Adipocyte (in vitro differentiated cells): Measurements from ENCODE around the gene APOM.
A peak's percentile ranks its signal among the peaks of the same experiment; 100 is the strongest.

Experiments used
- DNase-seq: peaks from one replicate; pipeline ENCODE4 v3.0.0-alpha.2; 2015; ENCODE audit warnings: low read depth
- H3K27me3 ChIP-seq: replicated peaks from 2 replicates; pipeline ENCODE4 v1.7.0; 2013; ENCODE audit warnings: mild to moderate bottlenecking, low read length, moderate library complexity; ENCODE audit not compliant: control insufficient read depth, insufficient read depth
- H3K36me3 ChIP-seq: 2 replicates; pipeline ENCODE4 v1.7.0; 2013; ENCODE audit warnings: low read length, mild to moderate bottlenecking, moderate library complexity; ENCODE audit not compliant: control insufficient read depth, insufficient read depth, severe bottlenecking
- H3K4me1 ChIP-seq: 2 replicates; pipeline ENCODE4 v1.7.0; 2013; ENCODE audit warnings: mild to moderate bottlenecking, low read length, moderate library complexity; ENCODE audit not compliant: control insufficient read depth, insufficient read depth
- H3K4me3 ChIP-seq: 2 replicates; pipeline ENCODE4 v1.7.0; 2013; ENCODE audit warnings: mild to moderate bottlenecking, low read length, moderate library complexity
- H3K9ac ChIP-seq: 2 replicates; pipeline ENCODE4 v1.7.0; 2013; ENCODE audit warnings: mild to moderate bottlenecking, low read length, moderate library complexity
- H3K9me3 ChIP-seq: 2 replicates; pipeline ENCODE4 v1.7.0; 2013; ENCODE audit warnings: mild to moderate bottlenecking, low read length, moderate library complexity; ENCODE audit not compliant: control insufficient read depth

Gene APOM

DNA sequence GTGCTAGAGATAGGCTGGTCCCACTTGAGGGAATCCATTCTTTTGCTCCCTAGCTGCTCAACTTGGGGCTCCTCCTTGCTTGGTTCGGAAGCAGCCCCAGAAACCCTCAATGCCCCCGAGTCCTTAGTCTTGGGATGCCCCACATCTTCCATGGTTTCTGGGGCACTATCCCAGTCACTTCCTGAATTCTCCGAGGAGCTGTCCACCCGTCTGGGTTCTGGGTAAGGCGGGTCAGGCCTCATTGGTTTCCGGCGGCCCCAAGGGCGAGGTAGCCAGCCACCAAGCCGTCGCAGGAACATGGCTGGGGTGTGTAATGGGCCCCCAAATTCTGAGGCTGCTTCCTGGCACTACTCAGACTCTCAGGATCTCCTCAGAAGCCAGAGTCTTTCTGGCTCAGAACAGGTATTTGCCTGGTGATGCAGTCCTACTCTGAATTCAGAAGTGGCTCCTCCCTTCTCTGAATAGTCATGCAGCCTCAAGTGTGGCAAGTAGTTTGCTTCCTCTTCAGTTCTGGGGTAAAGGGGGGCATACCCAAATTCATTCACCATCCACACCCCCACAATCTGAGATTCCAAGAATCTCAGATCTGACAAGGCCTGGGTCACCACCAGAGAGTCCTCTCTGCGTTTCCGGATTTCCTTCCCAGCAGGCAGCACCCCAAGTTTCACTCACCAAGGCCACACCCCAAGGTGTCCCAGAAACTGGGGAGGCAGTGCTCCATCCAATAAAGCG lies 4.1 kb downstream of the APOM start:
- H3K9ac ChIP-seq = peak overlapping the region; percentile 97
- peak overlapping the region; percentile 98 for H3K4me3 ChIP-seq
- H3K9me3 ChIP-seq = no peaks in the 10 kb centered on the region
- H3K36me3 ChIP-seq = peaks cover 20% of the 10 kb centered on the region
- H3K4me1 ChIP-seq = peaks cover 44% of the 10 kb centered on the region
- H3K27me3 ChIP-seq = no peaks in the 10 kb centered on the region
- peak; percentile 50 for DNase-seq

DNA sequence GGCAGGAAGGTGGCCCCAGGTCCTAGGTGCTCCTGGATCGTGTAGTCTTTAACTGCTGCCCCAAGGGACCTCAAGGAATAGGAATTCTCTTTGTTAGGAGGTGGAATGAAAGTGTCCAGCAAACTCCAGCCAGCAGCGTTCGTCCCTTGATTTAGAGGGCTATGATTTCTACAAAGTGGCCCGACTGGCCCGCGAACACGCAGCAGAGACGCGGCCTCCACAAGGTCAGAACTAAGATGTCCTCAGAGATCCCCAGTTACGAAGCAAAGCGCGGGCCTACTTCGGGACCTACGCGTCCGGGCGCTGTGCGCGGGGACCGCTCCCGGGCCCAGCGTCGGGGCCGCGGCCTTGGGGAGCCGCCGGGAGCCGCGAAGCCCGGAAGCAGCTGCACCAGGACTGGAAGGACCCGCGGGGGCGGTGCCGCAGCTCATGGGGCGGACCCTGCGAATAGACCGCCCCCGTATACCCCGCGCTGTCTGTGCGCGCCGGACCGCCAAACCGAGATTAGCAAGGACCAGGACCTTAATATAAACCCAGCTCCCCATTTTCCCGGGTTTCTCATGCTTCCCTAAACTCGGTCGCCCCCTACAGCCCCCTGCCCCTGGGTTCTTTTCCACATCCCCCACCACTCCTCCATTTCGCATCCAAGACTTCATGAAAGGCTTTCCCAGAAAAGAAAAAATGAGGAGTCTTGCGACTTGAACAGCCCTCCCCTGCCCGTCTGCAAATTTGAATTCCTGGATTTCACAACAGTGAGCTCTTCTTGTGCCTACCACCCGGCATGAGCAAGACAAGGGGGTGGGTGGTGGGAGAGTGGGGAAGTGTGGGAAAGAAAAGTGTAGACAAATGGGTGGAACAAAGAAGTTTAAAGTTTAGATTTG lies 4.9 kb downstream of the APOM start, which contains the start of gene C6orf47:
Gene C6orf47, minus strand, starts transcription at position 398 of the 881 bp plus-strand sequence. CDS start 831 bp downstream, outside the sequence.
- Histone ChIP-seq H3K4me3 (peak within 1 kb of the TSS; percentile 98), H3K27me3 (no peaks in the 10 kb centered on the region), H3K4me1 (peaks cover 44% of the 10 kb centered on the region), H3K9me3 (no peaks in the 10 kb centered on the region), H3K36me3 (peaks cover 20% of the 10 kb centered on the region), H3K9ac (peak within 1 kb of the TSS; percentile 97)
- DNase-seq = peak; percentile 93

DNA sequence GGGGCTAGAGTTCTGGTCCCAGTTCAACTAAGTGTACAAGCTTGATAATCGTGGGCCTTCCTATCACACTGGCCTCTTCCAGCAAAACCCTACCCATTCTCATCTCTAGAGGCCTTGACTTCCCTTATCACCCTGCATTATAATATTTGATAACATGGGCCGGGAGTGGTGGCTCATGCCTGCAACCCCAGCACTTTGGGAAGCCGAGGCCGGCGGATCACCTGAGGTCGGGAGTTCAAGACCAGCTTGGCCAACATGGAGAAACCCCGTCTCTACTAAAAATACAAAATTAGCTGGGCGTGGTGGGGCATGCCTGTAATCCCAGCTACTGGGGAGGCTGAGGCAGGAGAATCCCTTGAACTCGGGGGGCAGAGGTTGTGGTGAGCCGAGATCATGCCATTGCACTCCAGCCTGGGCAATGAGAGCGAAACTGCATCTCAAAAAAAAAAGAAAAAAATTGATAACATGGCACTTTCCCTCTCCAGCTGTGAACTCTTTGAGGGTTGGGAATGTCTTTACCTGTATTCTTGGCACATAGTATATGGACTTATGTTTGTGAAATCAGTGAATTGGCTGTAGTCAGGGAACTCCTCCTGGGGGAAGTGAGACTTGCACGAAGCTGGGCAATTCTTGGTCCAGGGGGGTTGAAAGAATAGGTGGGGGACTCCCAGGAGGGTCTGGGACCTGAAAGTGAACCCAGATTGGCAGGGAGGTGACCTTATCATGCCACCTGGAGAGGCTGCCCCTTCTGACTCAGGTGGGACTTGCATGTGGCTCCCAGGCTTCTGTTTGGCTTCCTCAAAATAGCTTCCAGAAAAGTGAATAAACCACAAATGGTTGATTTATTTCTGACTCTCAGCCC lies 5.8 kb downstream of the APOM start:
- Histone ChIP-seq H3K27me3 (no peaks in the 10 kb centered on the region), H3K9me3 (no peaks in the 10 kb centered on the region), H3K9ac (peak overlapping the region; percentile 97), H3K4me1 (peaks cover 44% of the 10 kb centered on the region), H3K4me3 (peak overlapping the region; percentile 98), H3K36me3 (peaks cover 17% of the 10 kb centered on the region)
- no peak for DNase-seq

DNA sequence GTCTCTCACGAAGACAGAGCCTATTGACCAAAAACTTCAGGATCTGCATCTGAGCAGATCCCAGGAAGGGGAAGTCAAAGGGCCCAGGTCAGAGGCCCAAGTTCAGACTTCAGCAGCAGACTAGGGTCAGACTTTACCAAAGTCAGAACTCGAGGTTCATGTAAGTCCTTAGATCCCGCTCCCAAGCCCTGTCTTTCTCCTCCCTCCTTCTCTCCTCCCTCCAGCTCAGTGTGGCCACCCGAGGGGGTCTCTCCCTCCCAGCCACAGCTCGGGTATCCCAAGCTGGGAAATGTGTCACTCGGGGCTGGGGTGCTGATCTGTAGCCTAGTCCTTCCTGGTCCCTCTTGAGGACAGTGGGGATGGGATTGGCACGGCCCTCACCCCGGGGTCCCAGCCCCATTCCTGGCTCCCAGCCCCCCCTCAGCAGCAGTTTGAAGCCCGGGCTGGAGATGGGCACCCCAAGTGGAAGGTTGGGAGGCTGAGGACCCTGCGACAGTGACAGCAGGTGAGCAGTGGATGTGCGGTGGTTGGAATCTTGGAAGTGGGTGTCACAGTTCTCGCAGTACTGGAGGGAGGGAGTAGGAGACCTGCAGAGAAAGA lies 6.5 kb downstream of the APOM start:
- DNase-seq = no peak
- Histone ChIP-seq H3K4me1 (peaks cover 50% of the 10 kb centered on the region), H3K36me3 (peaks cover 18% of the 10 kb centered on the region), H3K4me3 (no peak overlapping the region), H3K27me3 (no peaks in the 10 kb centered on the region), H3K9me3 (no peaks in the 10 kb centered on the region), H3K9ac (no peak overlapping the region)

DNA sequence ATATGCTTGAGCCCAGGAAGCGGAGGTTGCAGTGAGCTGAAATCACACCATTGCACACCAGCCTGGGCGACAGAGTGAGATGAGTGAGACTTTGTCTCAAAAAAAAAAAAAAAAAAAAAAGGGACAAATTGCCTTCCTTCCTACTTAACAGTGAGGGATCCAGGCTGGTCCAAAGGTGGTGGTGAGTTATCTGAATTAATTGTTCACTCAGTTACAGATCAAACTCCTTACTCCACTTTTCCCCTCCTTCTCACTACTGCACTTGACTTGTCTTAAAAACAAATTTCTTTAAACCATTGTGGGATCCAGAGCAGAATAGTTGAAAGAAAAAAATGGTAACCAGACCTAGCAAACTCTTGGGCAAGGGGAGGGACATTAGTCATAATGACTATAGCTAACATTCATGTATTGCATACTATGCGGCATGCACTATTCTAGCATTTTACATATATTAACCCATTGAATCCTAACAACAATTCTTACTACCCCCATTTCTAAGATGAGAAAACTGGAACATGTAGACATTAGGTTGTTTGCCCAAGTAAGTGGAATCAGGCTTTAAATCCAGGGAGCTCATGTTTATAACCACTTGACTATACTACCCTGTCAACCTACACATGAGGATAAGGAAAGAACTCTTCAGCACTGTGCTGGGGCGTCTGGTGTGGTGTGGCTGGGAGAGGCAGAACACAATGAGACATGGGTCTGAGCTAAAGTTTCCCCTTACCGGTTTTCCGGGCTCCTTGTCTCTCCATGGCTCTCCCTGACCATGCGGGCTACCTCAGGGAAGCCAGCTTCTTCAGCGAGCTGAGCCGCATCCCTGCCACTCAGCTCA lies 7.6 kb downstream of the APOM start:
- Histone ChIP-seq H3K27me3 (no peaks in the 10 kb centered on the region), H3K9me3 (no peaks in the 10 kb centered on the region), H3K36me3 (peaks cover 25% of the 10 kb centered on the region), H3K9ac (peak overlapping the region; percentile 98), H3K4me1 (peaks cover 47% of the 10 kb centered on the region), H3K4me3 (peak overlapping the region; percentile 98)
- peak; percentile 59 for DNase-seq

DNA sequence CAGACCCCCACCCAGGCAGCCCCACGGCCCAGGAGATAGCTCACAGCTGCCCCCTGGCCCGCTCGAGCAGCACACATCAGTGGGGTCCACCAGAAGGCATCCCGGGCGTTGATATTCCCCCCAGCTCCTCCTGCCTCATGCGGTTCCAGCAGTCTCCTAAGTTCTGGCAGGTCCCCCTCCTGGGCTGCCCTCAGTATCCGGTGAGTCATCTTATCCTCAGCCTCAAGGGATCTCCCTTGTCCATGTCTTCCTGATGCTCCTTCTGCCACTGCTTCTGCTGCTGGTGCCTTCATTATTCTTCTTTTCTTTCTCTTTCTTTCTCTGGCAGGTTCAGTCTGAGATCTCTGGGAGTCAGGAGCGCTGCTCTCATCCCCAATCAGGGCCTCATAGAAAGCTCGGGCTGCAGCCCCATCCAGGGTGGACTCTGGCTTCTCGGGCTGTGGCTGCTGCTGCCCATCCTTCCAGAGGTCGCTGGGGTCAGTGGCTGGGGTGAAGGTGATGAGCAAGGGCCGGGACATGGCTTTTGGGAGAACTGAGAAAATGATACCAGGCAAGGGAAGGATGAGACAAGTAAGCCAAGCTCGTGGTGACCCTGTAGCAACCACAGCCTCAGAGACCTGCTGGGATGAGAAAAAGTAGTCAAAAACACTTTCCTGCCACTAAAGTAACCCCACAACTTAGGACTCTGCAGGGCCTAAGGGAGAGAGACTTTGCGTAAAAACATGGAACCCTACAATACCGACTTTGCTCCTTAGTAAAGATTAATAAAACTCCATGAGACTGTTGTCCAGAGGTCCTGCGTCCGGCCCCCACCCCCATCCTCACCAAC lies 8.5 kb downstream of the APOM start:
- Histone ChIP-seq H3K4me1 (peaks cover 38% of the 10 kb centered on the region), H3K9ac (peak overlapping the region; percentile 98), H3K4me3 (peak overlapping the region; percentile 98), H3K27me3 (no peaks in the 10 kb centered on the region), H3K36me3 (peaks cover 34% of the 10 kb centered on the region), H3K9me3 (no peaks in the 10 kb centered on the region)
- peak; percentile 69 for DNase-seq

DNA sequence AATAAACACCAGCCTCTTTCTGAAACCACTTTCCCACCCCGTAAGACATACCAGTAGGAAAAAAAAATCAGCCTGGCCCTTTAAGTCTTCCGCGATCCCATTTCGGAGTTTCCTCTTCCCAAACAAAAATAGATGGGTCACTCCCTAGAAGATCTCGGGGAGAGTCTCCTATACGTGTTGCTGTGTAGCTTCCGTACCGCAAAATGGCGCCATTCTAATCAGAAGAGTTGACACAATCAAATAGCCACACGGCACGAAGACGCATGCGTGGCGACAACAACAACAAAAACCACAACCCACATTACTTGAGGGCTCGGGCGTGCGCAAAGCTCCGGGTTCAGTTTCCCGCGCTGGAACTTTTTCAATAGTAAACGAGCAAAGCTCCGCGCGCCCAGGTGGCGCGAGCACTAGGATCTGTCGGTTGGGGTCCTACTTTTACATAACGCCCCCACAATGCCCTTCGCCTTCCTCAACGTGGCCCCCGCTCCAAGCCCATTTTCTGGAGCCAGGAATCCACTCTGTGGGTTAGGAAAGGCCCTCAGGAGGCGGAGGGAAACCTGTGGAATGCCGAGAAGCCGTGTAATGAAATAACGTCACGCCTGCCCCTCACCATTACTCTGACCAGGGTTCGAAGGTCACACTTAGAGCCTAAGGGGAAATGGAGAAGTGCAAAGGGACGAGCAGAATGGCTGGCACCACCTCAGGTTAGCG lies 9.3 kb downstream of the APOM start, which contains the start of gene GPANK1:
Gene GPANK1, minus strand, starts transcription at position 208 of the 711 bp plus-strand sequence. CDS start 519 bp downstream, outside the sequence.
- Histone ChIP-seq H3K27me3 (no peaks in the 10 kb centered on the region), H3K9me3 (no peaks in the 10 kb centered on the region), H3K4me1 (peaks cover 33% of the 10 kb centered on the region), H3K36me3 (peaks cover 41% of the 10 kb centered on the region), H3K4me3 (peak within 1 kb of the TSS; percentile 98), H3K9ac (peak within 1 kb of the TSS; percentile 98)
- peak; percentile 96 for DNase-seq

DNA sequence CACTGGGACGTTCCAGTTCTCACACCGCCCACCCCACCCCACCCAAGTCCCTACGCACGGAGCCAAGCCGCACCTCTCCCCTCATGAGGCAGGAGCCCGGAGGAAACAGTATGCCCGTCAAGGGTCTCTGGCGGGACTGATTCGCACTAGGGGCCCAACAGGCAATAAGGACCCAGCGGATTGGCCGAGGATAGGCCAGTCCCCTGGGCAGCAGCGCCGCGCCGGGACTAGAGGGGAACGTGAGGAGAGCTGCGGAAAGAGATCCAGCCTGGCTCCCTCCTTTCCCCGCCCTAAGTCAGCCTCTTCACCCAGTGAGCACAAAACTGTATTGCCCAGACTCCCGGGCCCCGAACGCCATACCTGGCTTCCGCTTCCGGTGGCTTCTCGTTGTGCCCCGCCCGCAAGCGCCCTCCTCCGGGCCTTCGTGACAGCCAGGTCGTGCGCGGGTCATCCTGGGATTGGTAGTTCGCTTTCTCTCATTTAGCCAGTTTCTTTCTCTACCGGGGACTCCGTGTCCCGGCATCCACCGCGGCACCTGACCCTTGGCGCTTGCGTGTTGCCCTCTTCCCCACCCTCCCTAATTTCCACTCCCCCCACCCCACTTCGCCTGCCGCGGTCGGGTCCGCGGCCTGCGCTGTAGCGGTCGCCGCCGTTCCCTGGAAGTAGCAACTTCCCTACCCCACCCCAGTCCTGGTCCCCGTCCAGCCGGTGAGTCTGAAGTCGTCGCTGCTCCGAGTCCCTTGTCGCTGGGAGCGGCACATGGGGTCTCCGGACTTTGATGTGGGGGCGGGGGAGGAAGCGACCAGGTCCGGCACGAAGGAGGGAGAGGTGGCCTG lies 10.0 kb downstream of the APOM start, which contains the start of gene CSNK2B:
Gene CSNK2B, plus strand, starts transcription at position 580 of the 836 bp plus-strand sequence. CDS start 752 bp downstream, outside the sequence.
- H3K9ac ChIP-seq = peak within 1 kb of the TSS; percentile 98
- peaks cover 30% of the 10 kb centered on the region for H3K4me1 ChIP-seq
- H3K9me3 ChIP-seq = no peaks in the 10 kb centered on the region
- H3K4me3 ChIP-seq = peak within 1 kb of the TSS; percentile 98
- peaks cover 49% of the 10 kb centered on the region for H3K36me3 ChIP-seq
- no peaks in the 10 kb centered on the region for H3K27me3 ChIP-seq
- DNase-seq = peak; percentile 99
